Superior temporal gyrus (tissue), 1 donor: ENCODE measurements around the gene PTPRT.

Experiments used
- DNase-seq: peaks from one replicate; pipeline ENCODE4 v3.0.0-alpha.2; 2016; ENCODE audit errors: extremely low spot score

PTPRT gene

DNA sequence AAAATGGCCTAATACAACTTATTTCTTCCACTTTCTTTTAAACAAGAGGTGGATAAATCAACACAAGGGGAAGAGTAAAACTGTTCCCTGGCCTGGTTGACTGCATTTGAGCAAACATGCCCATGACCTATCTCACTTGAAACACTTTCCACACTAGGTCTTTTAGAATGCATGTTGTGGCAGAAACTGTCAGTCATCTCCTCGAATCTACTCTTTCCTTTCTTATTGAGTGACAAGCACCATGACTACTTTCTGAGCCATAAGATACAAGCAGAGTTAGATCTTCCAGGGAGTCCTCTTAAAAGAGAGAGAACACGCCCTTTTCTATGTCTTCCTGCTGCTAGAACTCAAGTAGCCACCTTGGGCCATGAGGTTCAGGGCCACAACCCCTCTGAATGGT, 66.5 kb downstream of the PTPRT start:
- DNase-seq, result no peak

DNA sequence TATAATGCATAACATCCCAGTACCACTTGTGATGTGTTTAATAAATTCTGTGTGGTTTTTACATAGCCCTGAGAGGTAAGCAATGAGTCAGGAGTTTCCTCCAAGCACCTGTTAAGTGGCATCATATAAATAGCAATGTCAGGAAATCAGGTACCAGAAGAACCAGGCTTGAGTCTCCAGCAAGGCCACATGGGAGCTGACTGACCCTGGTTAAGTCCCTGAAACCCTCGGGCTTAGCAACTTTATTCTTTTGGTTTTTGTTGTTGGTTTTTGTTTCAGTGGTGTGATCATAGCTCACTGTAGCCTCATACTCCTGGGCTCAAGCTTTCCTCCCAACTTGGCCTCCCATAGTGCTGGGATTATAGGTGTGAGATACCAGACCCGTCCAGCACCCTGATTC, 70.0 kb downstream of the PTPRT start:
- DNase-seq, result no peak

- no peak for DNase-seq
These were observed 87.3 kb downstream of the PTPRT start for GRCh38 chr20:43102394-43102793.

- no peak for DNase-seq
These were observed 92.8 kb downstream of the PTPRT start for GRCh38 chr20:43096931-43097260.

- DNase-seq, result peak; percentile 46
These were observed 93.4 kb downstream of the PTPRT start for GRCh38 chr20:43096126-43096930.

DNA sequence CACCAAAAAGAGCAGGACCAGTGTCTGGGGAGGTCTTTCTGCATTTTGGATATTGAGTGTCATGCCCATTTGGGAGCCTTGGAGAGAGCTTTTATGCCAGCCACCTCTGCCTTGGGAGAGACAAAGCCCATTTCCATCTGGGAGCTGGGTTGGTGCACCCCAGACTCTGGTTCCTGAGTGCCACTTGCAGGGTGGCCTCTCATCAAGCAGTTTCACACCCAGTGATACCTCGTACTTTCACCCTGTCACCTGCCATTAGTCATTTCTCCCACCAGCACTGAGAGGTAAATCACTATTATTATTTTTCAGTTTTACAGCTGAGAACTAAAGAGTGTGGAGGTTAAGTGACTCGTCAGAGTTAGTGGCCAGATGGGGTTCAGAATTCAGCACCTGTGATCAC, 94.7 kb downstream of the PTPRT start:
- DNase-seq, result no peak

- no peak for DNase-seq
These were observed 97.2 kb downstream of the PTPRT start for GRCh38 chr20:43092386-43093088.

DNA sequence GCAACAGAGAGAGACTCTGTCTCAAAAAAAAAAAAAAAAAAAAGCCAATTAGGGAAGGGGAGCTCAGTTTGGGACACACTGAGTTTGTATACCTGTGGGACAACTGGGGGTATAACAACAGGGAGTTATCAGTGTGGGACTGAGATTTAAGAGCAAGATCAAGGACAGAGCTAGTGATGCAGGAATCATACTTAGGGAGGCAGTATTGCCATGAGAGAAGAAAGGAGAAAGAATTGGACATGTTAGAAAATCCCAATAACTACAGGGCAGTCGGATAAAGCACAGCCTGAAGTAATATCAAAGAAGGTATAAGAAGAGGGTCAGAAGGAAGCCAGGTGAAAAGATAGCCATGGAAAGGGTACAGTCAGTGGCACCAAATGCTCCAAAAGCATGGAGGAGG, 121.2 kb downstream of the PTPRT start:
- no peak for DNase-seq

DNA sequence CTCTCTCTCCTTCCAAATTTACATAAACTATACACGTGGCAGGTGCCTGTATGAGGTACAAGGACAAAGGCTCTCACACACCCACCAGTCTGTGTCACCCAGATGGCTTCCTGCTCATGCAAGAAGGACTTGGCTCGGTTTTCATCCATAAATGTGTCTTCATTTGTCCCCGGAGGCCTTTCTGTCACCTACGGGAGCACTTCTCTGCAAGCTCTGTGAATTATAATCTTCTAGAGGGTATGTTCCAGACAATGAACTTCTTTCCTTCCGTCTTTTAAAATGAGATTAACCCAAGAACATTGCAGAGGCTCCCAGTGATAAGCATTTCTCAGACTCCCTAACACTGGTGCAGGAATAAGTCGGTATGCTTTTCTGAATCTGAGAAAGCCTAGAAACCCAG, 123.6 kb downstream of the PTPRT start:
- no peak for DNase-seq

- DNase-seq, result no peak
These were observed 124.4 kb downstream of the PTPRT start for GRCh38 chr20:43065299-43065698.

DNA sequence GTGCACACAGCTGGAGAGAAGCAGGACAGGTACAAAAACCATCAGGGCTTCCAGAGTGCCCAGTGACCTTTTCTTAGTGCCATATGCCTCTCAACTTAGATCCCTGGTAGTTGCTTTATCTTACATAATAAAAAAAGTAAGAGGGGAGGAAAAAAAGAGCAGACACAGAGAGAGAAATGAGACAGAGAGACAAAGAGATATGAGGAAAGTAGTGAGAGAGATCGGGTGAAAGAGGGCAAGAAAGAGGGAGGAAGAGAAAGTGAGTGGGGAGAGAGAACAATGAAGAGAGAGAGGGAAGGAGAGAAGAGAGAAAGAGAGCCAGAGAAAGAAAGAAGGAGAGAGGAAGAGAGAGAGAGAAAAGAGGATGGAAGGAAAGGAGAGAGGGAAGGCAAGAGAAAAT, 131.6 kb downstream of the PTPRT start:
- no peak for DNase-seq

DNA sequence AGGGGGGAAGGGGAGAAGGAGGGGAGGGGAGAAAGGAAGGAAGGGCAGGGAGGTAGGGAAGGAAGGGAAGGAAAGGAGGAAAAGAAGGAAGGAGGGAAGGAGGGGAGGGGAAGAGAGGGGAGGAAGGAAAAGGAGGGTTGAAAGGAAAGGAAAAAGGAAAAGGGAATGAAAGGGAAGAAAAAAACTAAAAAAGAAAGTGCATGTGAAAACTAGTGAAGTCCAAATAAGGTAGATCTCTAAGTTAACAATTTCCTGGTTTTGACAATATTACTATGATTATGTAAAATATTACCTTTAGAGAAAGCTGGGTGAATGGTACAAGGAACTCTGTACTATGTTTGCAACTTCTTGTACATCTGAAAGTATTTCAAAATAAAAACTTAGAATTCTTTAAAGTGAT, 132.4 kb downstream of the PTPRT start:
- no peak for DNase-seq

GRCh38 chr20:43055181-43055884, 134.4 kb downstream of the PTPRT start:
- no peak for DNase-seq

DNA sequence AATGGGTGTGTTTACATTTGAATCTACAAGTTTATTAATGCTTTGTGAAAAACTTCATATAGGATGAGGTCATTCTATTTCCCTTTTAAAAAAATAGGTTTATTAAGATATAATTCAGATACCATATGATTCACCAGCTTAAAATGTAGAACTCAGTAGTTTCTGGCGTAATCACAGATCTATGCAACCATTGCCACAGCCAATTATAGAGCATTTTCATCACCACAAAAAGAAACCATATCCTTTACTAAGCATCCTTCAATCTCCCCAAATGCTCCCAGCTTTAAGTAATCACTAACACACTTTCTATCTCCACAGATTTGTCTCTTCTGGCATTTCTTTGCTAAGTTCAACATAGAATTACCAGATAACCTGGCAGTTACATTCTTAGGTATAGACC, 137.2 kb downstream of the PTPRT start:
- DNase-seq, result no peak

DNA sequence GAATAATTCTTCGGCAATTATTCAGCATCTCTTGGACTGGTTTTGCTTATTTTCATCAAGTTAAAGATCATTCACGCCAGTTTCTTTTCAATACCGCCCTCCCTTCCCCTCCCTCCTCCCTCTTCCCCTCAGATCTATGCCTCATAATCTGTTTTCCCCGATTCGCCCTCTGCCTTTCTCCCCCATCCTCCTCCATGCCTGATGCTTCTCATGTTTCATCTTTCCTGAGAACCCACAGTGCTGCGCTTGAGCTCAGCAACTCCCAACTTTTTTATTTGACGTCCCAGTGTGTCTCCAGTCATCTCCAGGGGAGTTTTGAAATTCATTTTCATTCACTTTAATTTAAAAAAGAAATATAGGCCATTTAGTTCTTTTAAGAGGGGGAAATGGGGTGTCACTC, 142.7 kb downstream of the PTPRT start:
- no peak for DNase-seq

DNA sequence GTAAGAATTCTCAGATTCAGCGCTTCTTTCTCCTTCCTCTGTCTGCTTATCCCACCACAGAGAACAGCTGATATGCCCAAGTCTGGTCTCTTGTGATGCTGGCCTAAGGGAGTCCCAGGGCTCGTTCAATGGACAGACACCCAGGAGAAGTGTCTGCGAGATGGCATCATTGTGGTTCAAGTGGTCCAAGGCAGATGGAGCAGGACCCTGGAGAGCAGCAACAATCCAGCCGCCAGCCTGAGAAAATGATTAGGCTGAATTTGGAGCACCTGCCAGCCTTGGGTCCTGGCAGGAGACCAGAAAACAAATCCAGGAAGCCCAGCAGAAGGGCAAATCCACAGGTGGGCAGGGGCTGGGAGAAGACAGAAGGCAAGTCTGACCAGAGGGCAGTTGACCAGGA, 145.8 kb downstream of the PTPRT start:
- DNase-seq, result no peak

- DNase-seq, result no peak
These were observed 149.3 kb downstream of the PTPRT start for GRCh38 chr20:43040427-43040826.

- DNase-seq, result no peak
These were observed 151.9 kb downstream of the PTPRT start for GRCh38 chr20:43037605-43038309.

DNA sequence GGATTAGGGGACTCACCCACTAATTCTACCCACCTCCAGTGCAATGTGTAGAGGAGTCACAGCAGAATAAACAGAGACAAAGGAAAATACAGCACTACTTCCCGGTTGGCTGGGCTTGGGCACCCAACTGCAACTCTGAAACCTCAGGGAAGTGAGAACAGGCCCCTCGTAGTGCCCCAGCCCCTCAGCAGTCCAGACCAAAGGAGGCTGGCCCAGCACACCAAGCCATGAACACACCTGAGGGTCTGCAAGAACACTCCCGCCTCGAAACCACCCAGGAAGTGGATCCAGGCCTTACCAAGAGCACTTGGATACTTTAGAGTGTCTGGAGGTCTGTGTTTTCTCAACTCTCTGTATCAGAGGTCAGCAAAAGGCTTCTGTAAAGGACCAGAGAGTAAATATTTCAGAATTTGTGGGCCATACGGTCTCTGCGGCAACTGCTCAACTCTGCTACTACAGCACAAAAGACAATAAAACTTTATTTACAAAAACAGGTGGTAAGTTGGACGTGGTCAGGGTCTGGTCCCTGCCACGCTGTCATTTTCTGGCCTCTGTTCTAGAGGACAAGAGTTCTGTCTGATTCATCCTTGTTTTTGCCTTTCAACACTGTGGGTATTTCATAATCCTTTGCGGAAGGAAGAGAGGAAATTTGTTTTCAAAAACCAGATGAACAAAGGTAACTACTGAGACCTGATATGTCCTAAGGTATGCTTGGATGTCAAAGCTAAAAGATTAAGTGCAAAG, 154.6 kb downstream of the PTPRT start:
- DNase-seq, result no peak

- no peak for DNase-seq
These were observed 157.2 kb downstream of the PTPRT start for GRCh38 chr20:43032459-43032858.

- DNase-seq, result no peak
These were observed 160.5 kb downstream of the PTPRT start for GRCh38 chr20:43029176-43029575.

DNA sequence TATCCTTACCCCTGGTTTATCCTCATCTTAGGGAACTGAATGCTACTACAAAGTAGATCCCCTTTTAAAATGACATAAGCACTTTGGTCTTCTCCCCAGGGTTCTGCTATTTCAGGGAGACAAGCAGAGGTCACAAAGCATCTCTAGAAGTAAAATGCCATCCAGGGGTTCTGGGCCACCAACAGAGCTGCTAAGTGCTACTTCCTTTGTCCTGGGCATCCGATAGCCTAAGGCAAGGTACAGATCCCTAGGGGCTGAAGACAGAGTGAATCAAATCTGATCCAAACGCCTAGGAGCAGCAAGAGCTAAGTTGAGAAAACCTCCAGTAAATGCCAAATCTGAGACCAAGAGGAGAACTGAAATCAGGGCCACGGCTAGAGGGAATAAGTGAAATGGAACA, 161.2 kb downstream of the PTPRT start:
- DNase-seq, result no peak
